OCI-M2 (cell line): ENCODE results near the gene SLC35D2.
"Not testable (repeated sequence)": the region's sequence is repeated elsewhere in the genome, so short reads cannot be mapped to it uniquely, and the experiment has no call there.

ENCODE experiments used
- DNase-seq: peaks from one replicate; lab custom pipeline; 2025; ENCODE audit not compliant: unreplicated experiment; lab: John Stamatoyannopoulos, UW

The SLC35D2 gene

DNA sequence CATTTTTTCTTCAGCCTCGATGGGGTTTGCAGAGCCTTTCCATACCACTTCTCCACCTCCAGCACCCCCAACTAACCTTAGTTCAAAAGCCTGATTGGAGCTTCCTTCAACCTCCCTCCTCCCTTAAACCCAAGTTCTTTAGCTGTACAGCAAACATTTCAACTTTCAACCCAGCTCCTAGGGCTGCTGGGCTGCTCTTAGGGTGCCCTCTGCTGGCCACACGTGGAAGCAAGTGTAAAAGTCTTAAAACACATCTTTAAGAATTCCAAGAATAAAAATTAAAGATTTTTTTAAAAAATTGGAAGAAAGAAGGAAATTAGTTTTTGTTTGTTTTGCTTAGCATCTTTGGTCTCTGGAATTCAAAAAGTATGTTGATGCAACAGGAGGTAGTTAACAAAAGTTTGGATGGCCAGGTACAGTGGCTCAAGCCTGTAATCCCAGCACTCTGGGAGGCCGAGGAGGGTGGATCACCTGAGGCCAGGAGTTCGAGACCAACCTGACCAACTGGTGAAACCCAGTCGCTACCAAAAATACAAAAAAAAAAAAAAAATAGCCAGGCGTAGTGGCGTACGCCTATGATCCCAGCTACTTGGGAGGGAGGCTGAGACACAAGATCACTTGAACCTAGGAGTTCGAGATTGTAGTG, 66.1 kb downstream of the SLC35D2 start:
- DNase-seq = no peak

DNA sequence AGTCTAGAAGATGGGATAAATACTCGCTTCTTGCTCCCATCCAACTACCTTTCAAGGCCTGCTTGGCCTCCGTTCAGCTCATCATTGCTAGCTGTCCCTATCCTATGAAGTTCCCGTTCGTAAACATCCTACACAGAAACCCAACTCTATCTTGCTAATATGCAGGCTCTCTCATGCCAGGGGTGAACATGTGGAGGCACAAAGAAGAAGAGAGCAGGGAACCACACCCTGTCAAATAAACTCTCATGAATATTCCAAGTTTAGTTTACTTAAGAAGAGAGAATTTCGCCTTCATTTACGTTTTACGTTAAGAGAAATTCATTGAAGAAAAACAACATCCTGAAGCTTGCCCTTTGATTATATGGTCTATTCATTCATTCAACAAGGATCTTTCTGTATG, 73.7 kb downstream of the SLC35D2 start:
- DNase-seq = no peak

DNA sequence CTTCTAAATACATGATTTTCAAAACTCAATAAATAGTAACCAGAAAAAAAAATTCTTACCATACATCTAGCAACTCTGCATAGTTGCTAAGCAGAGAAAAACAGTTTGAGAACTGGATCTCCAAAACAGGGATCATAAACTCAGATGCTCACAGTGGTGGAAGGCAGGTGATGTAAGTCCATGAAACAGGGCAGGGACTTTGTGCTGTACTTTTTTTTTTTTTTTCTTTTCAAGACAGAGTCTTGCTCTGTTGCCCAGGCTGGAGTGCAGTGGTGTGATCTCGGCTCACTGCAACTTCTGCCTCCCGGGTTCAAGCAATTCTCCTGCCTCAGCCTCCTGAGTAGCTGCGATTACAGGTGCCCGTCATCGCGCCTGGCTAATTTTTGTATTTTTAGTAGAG, 76.6 kb downstream of the SLC35D2 start:
- not testable (repeated sequence) for DNase-seq

DNA sequence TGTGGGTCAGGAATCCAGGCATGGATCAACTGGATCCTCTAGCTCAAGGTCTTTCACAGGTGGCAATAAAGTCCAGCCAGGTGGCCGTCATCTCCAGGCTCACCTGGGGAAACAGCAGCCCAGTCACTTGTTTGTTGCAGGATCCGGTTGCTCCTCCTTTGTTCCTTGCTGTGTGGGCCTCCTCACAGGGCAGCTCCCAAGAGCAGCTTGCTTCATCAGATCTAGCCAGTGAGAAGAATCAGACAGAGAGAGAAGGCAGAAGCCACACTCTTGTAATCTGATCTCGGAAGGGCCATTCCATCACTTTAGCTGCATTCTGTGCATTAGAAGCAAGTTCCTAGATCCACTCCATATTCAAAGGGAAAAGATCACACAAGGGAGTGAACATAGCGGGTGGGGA, 78.3 kb downstream of the SLC35D2 start:
- no peak for DNase-seq

DNA sequence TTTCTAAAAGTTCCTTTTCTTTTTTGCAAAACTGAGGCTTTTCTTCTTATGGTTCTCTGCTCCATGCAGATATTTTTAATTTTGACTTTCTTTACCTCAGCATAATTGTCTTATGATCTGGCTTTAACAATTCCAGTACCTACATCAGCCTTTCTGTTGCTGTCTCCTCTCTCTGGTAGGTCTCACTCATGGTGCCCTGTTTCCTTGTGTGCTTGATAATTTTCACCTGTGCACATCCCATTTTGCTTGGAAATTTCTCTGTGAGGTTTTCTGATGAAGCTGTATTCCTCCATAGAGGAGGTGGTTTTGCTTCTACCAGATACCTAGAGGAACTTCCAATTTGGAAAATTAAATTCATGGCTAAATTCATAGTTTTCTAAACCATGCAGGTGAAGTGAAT, 79.3 kb downstream of the SLC35D2 start:
- DNase-seq = no peak

DNA sequence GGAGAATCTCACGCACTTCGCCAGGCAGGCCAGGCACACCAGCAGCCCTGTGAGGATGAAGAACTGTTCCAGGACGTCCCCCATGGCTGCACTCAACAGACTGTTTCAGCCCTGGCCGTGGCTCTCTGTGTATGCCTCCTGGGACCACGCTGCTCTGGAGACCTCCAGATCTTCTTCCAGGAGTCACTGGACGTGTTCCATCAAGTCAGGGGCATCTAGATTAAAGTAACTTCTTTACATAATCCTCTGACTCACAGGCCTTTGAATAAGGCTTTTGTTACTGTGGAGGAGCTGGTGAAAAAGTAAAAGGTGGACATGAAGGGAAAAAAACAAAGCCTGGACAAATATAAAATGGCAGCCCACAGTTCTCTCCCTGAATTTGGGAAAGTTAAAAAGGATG, 81.5 kb downstream of the SLC35D2 start, which contains the start of gene HSD17B3:
TSS of gene HSD17B3 (minus strand) at position 156 of the 400 bp plus-strand sequence. CDS start at position 84, 72 bp downstream.
- DNase-seq = no peak

DNA sequence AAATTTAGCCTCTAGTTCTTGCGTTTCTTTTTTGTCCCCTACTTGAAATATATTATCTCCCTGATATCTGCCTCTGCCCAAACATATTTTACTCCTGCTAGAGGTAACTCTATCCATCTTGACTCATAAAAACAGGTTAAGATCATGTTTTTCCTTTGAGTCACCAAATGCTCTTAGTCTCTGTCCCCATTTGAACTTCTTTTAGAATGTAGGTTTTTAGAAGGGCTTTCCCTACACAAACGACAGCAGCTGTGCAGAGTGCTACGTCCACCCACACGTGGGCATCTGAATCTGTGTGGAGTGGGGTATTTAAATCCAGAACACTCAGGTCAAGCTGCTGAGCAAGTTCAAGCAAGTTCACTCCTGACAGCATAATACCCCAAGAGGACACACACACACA, 83.7 kb downstream of the SLC35D2 start:
- no peak for DNase-seq

DNA sequence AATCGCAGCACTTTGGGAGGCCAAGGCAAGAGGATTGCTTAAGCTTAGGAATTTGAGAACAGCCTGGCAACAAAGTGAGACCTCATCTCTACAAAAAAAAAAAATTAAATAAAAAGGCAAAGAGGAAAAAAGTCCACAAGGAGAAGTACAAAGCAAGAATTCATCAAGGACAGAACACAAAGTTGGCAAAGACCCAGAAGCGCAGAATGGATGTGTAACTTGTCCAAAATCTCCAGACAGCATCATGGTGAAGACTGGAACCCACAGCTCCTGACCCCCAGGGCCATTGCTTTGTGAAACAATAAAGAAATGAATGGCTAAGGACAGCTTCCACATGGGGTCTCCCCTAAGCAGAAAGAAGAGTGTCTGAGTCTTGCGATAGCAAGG, 89.4 kb downstream of the SLC35D2 start:
- no peak for DNase-seq

DNA sequence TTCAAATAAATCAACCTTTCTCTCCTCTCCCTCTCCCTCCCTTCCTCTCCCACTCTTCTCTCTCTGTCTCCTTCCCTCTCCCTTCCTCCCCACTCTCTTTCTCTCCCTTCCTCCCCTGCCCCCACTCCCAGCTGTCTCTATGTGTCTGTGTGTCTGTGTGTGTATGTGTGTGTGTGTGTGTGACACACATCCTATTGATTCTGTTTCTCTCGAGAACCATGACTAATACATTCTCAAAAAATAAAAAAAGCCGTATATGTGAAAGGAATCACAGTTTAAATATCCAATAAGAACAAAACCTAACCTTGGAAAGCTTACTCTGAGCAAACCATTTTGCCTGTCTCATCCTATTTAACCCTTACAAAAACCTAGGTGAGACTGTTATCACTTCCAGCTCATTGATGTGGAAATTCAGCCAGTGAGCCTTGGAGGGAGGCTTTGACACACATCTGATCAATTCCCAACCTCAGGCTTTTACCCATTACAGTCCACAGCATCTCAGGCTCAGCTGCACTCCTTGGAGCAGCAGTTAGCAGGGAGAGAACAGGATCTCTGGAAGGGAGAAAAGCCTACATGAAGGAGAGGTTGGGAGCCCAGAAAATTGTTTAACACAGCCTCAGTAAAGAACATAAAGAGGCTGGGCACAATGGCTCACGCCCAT, 89.9 kb downstream of the SLC35D2 start:
- no peak for DNase-seq

DNA sequence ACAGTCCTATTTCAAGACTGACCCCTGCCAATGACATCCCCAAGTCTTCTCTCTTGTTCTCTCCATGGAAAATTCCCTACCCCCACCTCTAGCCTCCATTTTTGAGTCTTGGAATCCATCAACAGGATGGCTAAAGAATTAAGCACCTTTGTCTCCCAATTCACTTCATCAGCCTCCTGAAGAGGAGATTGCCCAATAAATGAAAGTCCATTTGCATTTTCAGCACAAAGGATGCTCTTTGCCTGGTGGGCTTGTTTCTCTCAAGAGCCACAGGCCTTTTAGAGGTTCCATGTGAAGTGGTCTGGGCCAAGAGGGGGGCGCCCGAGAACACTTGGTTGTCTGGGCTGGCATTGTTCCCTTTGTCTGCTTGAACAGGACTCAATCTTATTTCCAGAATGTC, 94.1 kb downstream of the SLC35D2 start:
- DNase-seq = no peak

DNA sequence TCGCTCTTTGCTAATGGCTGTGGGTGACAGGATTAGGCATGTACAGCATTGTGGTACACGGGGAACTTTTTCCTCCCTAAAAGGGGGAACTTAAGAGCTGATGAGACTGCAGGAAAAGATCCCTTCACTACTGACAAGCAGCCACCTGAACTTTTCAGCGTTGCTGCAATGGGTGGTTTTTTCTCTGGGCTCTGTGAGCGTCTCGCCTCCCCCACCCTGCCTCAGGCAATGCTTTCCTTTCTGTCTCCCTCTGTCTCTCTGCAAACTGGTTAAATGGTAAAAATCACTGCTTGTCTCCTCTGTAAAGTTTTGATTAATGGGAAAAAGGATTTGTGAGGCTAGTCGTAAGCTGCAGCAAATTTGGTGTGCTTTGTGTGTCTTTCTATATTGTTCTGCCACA, 101.9 kb downstream of the SLC35D2 start:
- no peak for DNase-seq

DNA sequence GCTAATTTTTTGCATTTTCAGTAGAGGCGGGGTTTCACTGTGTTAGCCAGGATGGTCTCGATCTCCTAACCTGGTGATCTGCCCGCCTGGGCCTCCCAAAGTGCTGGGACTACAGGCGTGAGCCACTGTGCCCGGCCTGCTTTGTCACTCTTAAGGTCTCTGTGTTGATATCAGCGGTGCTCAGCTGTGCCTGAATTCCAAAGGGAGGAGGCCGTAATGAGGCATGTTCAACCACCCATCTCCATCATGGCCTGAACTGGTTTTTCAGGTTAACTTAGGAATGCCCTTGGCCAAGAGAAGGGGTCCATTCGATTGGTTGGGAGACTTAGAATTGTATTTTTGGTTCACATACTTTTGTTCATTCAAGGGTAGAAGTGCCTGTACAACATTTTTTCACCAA, 103.6 kb downstream of the SLC35D2 start:
- no peak for DNase-seq

DNA sequence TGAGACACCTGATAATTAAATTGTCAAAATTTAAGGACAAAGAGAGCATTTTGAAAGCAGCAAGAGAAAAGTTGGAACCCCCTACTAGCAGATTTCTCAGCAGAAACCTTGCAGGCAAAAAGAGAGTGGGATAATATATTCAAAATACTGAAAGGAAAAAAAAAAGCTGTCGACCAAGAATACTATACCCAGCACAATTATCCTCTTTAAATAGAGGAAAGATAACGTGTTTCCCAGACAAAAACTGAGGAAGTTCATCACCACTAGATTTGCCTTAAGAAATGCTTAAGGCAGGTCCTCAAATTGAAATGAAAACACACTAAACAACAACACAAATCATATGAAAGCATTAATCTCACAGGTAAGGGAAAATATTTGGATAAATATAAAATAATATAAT, 108.6 kb downstream of the SLC35D2 start:
- DNase-seq = no peak
